ENCODE data around the gene PCBP3.
"Not testable (repeated sequence)": the region's sequence is repeated elsewhere in the genome, so short reads cannot be mapped to it uniquely, and the experiment has no call there.

Gene PCBP3

DNA sequence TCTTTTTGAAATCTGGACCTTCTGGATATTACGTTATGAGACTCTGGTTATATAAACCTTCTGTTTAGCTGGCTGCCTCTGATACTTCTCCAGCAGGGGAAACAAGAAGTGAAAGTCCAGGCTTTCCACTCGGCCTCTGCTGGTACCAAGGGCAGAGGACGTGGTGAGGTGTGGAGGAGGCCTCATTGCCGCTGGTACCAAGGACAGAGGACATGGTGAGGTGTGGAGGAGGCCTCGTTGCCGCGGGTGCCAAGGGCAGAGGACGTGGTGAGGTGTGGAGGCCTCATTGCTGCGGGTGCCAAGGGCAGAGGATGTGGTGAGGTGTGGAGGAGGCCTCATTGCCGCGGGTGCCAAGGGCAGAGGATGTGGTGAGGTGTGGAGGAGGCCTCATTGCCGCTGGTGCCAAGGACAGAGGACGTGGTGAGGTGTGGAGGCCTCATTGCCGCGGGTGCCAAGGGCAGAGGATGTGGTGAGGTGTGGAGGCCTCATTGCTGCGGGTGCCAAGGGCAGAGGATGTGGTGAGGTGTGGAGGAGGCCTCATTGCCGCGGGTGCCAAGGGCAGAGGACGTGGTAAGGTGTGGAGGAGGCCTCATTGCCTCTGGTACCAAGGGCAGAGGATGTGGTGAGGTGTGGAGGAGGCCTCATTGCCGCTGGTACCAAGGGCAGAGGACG is 242.5 kb downstream of the PCBP3 start:
- DNase-seq: not testable (repeated sequence)

DNA sequence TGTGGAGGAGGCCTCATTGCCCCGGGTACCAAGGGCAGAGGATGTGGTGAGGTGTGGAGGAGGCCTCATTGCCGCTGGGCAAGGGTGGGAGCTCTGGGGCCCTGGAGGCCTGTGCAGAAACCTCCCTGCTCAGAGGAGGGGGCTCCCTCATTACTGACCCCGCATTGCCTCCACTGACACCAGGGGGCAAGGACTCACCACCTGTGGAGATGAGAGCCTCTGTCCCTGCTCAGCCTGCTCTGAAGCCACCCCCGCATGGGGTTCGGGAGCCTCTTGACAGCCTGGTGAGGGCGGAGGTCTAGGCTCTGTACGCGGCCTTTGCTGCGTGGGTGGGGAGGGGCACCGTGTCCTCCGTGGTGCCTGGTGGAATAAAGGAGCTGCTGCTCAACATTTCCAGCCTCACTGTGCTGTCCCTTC is 243.1 kb downstream of the PCBP3 start:
- DNase-seq: no peak

DNA sequence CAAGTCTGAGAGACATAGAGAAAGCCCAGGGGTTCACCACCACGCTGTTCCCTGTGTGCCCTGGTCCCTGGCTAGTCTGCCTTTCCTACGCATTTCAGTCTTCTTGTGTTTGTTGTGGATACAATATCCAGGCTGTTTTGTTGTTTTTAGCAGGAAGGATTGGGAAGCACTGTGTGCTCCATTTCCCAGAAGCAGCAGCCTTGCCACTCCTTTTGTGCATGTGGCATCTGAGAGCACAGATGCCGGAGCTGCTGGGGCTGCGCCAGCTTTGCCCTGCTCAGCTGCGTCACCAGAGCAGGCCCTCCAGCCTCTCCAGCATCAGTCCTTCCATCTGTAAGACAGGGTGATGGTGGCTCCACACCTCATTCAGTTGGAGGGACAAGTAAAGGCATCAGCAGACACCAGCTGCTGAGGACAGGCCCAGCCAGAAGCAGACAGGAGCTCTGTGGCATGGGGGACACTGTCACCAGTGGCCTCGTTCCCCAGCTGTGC is 243.6 kb downstream of the PCBP3 start:
- no peak for DNase-seq

DNA sequence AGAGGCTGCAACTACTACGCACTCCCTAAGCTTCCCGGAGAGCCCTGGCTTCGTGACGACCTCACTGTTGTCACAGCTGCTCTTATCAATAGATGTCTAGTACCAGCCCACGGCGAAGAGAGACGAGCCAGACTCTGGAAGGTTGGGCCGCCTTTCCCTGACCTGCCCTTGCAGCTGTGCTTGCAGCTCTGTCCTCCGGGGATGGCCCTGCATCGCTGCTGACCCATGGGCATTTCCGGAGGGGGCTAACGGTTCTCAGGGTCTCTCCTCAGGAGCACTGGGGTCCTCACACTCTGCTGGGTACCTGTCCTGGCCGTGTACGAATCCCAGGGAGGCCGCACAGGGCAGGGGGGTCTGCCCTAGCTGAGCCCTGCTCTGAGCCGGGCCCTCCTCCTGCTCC is 244.3 kb downstream of the PCBP3 start:
- no peak for DNase-seq

DNA sequence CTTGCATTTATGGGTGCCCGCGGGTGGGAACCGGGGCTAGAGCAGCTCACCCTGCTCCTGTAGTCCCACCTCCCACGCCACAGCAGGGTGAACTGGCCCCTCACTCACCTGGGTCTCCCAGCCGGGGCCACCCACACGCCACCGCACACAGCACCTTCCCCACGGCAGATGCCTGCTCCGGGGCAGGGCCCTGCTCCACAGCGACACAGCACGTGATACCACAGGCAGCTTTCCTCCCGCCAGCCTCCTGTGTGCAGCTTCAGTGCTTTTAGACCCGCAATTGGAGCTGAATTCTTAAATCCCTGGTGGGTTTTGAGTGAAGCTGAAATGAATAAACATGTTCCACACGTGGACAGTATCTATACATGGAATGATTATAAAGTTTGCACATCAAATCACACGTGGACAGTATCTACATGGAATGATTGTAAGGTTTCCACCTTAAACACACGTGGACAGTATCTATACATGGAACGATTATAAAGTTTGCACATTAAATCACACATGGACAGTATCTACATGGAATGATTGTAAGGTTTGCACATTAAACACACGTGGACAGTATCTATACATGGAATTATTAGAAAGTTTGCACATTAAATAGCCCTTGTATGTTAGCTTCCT is 245.0 kb downstream of the PCBP3 start:
- no peak for DNase-seq

DNA sequence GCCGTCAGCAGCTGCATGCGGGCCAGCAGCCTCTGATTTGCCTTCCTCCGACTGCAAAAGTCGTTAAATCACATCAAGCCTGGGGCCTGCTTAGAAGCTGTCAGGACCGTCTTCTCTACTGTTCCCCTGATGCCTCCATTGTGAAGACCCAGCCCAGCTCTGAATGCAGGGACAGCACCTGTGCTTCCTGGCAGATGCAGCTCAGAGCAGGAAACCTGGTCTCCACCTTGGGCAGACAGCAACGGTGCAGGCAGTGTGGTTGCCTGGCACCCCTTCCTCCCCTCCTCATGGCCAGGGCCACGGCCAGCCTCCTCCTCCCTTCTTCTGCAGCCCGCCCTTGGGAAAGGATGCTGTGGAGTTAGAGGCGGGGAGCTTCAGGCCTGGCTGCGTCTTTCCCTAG is 245.7 kb downstream of the PCBP3 start:
- DNase-seq: no peak

DNA sequence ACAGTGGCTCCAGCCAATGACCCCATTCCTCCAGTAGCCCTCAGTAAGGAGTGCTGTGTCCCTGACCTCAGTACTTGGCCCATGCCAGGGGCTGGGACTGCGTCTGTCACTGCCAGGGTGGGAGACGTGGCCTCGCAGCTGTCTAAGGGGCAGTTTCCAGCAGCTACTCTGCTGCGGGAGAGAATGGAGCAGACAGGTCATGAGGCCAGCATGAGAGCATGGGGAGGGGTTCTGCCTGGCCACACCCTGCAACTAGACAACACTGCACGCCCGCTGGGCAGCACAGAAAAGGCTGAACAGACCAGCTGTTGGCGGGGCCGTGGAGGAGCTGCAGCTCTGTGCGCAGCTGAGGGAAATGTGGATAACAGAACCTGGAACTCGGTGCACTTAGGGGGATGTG is 246.4 kb downstream of the PCBP3 start:
- DNase-seq: peak; percentile 4

DNA sequence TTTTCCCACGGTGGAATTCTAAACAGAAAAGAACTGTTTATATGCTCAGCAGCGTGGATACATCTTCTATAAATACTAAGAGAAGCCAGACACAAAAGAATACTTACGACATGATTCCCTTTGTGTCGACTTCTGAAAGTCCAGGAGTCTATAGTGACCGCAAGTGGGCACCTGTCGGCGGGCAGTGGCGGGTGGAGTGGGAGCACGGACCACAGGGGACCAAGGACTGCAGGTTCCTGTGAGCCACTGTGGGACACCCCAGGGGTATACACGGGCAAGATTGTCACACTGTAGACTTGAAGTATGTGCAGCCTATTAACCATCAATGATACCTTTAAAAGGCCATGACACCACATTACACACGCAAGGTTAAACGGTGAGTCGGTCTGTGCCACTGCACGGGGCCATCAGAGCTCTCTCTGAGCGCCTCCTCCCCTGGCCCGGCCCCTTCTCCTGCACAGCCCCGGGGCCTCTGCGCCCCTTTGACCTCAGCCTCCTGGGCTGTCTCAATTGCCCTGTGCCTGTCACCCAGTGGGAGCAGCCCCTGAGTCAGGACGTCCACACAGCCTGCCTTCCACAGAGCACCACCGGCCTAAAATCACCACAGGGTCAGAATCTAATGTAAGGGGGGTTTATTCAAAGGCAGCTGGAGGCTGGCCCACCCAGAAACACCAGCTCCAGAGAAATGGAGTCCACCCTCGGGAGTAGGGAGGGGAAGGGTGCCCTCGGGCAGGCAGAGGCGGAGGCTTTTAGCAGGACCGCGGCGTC is 248.0 kb downstream of the PCBP3 start:
- DNase-seq: no peak

DNA sequence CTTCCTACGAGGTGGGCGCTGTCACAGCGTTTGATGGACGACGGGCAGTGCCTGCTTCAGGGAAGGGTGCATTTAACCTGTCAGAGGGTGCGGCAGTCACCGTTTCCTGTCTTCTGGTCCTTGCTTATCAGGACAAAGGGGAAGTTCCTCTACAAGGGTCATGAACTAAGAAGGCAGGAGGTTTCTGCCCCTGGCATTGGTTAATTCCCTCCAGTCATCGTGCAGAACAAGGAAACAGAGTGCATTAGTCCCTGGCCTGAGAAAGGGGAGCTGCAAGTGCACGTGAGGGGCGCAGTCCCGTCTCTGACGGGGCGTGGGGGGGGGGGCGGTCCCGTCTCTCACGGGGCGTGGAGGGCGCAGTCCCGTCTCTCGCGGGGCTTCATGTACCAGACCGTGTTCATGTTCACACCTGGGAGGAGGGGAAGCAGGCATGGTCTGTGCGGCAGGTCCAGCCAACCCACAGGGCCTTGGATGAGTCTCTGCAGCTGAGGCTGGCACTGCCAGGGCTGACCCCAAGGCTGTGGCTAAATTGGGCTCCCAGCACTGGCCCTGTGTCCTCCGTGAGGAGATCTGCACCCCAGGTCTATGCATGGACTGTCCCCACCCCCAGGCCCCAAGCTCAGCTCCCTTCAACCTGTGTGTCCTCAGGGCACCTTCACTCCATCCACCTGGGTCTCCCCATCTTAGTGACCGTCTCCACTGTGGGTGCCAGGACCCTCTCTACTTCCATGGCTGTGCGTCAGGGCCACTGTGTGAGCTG is 248.8 kb downstream of the PCBP3 start:
- DNase-seq: no peak

DNA sequence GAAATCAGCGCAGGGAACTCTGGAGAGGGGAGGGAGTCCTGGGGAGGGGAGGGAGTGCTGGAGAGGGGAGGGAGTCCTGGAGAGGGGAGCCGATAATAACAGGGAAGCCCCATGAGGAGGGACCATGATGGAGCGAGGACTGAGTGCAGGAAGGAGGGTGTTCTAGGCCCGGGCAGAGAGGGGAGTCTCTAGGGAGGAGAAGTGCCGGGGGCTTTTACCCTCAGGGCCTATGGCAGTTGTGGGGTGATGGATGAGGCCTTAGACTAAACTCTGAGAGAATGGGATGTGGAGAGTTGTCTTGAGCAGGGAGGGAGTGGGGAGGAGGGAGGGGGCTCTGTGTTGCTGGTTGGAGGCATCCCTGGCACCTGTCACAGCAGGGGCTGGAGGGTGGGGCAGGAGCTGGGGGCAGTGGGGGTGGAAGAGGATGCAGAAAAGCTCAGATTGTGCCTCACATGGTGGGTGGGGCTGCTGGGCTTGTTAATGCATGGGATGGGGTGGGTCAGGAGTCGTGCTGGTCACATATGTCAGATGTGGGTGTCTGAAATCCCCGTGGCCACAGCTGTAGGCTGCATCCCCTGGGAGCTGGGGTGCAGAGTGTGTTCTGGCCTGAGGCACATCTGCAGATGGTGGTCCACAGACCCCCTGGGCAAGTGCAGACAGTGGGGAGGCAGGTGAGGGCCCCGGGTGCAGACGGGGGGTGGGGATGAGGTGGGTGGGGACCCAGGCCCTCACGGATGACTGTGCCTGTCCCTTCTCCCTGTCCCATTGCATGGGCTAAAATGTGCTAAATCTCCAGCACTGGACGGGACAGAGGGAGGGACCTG is 249.6 kb downstream of the PCBP3 start:
- no peak for DNase-seq

DNA sequence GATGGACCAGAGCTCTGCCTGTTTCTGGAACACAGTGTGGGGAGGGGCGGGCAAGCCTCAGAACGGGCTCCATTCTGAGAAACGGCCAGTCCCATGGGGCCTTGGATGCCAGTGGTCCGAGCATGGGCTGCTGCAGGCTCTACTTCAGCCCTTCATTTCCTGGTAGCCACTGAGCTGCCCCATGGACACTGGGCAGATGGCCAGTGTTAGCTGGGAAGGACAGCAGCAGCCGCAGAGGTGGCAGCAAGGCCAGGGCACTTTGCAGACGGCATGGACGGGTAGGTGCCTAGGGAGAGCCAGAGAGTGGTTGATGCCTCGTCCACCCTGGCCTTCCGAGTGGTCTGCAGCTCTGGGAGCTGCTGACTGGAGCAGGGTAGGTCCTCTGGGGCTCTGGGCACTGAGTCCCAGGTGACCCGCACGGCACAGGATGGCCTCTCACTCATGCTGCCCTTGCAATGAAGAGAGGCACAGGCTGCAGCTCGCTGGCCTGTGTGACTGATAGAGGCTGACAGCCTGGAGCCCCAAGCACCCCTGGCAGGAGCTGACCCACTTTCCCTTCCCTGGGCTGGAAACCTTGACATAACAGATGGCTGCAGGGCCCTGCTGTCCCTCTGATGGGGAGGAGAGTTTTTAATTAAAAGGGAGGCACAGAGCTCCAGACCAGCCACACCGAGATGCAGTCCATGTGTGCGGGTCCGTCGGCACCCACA is 250.4 kb downstream of the PCBP3 start:
- no peak for DNase-seq

DNA sequence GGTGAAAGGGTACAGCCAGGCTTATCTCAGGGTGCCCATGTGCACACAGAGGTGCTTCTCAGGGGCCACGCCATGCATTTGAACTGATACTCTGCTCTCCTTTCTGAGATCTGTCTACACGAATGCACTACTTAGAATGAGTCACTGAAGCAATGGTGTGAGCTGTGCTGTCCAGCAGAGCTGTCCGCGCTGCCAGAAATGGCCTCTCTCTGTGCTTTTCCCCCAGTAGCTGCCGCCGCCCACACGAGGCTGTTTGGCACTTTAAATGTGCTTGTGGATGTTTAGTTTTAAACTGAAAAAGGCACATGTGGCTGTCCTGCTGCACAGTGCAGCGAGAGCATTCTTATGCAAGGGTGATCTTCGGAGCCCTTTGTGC is 250.9 kb downstream of the PCBP3 start:
- DNase-seq: no peak

DNA sequence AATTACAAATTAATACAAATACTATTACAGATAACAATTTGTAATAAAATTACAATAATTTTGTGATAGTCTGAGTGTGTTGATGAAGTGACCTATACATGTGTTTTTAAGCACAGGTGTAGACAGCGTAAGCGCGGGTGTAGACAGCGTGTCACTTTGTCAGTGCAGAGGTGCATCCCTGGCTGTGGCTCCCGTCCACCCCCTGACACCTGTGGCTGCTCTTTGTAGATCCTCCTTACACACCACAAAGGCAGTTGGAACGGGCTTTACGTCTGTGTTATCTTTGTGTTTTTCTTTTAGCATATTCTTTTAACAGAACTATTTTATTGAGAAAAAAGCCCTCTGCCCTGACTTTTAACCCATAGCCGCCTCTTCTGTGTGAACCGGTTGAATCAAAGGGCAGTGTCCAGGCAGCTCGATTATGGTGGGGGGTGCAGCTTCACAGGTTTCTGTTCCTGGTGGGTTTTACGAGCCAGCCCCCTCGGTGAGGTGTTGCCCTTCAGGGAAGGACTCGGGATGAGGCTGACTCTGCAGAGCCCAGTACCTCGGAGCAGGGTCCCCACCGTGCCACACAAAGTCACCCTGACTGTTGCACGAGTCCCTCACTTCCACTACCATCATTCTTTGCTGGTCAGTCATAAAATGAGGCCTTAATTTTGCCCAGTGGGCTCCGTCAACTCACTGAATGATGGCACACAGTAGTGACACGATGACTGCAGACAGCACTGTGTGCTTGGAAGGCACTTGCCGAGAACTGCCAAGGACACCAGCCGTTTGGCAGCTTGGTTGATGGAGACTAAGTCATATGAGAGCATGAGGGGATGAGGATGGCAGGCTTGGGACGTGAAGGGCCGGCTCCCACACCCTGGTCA is 251.6 kb downstream of the PCBP3 start:
- no peak for DNase-seq

DNA sequence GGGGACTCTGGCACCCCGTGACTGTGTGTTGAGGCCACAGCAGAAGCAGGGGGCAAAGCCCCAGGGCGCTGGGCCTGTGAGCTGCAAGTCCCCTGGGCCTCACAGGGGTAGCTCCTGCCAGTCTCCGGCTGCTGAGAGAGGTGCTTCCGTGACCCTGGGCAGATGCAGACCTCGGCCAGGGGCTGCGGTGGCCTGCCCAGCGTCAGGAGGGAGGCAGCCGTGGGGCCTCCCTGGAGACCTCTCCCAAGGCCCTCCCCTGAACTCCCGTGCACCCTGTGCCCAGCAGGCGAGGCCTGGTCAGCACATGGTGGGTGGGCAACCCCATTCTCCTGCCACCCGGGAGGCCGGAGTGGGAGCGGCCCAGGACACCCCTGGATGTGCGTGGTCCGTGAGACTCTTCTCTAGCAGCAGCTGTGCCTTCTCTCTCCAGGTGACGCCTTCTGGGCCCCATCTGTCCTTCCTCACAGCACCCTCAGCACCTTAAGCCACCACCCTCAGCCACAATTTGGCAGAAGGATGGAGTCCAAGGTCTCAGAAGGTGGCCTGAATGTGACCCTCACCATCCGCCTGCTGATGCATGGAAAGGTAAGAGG is 252.3 kb downstream of the PCBP3 start:
- no peak for DNase-seq

DNA sequence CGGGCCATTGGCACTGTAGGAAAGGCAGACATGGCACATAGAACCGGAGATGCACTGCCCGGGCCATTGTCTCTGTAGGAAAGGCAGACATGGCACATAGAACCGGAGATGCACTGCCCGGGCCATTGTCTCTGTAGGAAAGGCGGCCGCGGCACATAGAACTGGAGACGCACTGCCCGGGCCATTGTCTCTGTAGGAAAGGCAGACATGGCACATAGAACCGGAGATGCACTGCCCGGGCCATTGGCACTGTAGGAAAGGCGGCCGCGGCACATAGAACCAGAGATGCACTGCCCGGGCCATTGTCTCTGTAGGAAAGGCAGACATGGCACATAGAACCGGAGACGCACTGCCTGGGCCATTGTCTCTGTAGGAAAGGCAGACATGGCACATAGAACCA is 252.9 kb downstream of the PCBP3 start:
- DNase-seq: not testable (repeated sequence)

DNA sequence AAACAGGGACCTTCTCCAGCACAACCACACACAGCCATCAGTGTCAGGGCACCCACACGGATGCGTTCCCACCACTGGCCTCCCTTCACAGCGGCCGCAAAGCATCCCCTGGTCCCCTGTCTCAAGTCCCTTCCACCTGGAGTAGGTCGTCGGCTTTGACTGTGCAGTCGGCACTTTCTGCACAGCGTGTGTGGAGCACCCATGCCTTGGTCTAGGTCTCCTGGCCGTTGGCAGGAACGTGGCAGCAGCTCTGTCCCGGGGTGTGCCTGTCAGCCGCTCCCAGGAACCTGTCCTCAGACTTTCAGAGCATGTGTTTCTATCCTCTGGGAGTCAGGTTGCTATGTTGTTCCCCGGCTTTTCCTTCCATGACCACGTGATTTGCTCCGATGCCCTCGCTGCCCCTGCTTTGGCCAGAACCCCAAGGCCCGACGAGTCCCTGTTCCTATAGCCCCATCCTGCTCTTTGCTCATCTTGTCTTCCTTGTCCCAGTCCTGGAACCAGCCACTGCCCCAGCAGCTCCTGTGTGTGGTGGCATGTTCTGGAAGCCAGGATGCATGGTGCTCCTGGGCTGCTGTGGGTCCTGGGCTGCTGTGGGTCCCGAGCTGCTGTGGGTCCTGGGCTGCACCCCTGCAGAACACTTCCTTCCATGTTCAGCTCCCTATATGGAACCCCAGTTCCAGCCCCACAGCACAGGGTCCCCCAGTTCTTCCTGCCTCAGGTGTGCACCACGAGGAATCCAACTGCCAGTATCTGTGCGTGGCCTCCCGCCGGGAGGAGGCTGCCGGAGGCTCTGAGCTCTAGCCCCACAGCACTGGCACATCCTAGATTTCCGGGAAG is 253.9 kb downstream of the PCBP3 start:
- DNase-seq: no peak

DNA sequence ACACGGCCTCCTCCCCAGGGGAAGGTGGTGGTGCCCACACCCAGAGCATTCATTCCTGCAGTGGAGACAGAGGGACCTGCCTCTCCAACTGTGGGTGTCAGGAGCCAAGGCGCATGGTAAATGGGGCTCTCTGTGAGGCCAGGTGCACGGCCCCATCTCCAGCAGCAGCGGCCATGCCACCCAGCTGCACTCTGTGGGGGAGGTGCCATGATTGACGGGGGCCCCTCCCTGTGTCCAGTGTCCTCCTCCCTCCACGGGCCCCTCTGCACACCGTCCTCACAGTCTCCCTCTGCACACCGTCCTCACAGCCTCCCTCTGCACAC is 254.5 kb downstream of the PCBP3 start:
- no peak for DNase-seq

DNA sequence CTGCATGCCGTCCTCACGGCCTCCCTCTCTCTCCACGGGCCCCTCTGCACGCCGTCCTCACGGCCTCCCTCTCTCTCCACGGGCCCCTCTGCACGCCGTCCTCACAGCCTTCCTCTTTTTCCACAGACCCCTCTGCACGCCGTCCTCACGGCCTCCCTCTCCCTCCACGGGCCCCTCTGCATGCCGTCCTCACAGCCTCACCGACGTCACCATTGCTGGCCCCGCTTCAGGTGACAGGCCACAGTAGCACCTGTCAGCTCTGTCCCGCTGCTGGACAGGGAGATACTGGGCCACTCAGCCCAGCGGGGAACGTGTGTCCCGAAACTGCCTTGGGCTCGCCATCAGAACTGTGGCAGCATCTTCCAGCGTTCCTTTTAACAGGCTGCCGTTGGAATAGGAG is 255.3 kb downstream of the PCBP3 start:
- no peak for DNase-seq

DNA sequence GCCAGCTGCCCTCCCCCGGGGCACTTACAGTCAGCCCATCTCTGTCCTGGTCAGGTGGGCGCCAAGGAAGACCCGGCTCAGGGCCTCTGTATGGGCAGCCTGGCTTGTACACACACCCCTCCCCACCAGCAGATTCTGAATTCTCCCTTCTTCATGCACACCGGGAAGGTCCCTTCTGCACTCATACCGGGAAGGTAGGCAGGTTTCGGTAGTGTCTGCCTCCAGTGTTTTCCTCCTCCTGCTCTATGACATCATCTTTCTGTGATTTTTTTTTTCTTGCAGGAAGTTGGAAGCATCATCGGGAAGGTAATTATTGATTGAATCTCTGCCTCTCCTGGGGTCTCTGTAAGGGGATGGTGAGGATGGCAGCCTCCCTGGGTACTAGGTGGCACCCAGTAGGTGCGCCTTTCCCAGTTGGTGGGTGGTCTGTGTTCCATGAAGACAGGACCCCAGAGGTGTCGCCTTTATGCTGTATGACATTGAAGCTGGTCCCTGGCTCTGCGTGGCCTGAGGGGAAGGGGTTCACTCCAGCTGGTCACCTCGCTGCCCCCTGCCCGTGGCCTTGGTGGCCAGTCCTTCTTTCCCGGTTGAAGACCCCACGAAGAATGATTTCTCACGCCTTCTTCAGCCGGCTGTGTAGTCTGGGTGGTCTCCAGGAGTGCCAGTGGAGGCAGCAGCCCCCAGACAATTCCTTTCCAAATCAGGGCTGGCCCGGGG is 255.9 kb downstream of the PCBP3 start:
- DNase-seq: no peak

Measured in NCI-H748 treated with DMSO at 0.1 percent for 48 hours (cell line).